HT-29 (cell line): ENCODE measurements around the gene SPATA16. TPM values are rescaled to one million over a fixed set of nuclear protein-coding genes. Genes with fewer than 3 reads are reported as not detected.
A peak's percentile ranks its signal among the peaks of the same experiment; 100 is the strongest.
"Not testable (repeated sequence)": the region's sequence is repeated elsewhere in the genome, so short reads cannot be mapped to it uniquely, and the experiment has no call there.

ENCODE experiments used
- DNase-seq: peaks from one replicate; pipeline ENCODE4 v3.0.0-alpha.2; 2015; ENCODE audit warnings: low spot score
- total RNA-seq: library from RNA; depleted of rRNA; stranded (reverse); fragments of >200 nt; shearing (Covaris generic); gene quantifications from 2 replicates; pipeline ENCODE4 v1.2.3, GENCODE V29; 2014

SPATA16 gene
- total RNA-seq, 1 experiment from 2014 or later = not detected

GRCh38 chr3:172885704-172886103, 255.3 kb downstream of the SPATA16 start:
- peak; percentile 9 for DNase-seq

DNA sequence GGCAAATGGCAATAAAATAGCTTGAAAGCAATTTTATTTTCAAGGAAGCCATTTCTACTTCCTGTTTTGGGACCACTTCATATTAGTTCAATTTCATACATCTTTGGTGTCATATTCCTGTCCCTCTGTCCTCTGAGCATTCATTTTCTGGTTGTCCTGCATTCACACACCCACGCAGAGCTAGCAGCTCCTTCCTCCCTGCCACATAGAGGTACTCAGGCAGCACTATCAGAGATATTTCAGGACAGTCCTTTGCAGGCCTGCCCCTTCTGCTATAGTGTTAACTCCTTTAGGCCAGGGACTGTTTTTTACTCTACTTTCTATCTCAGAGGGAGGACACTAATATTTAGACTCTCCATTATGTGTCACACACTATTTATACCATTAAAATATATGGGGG, 258.5 kb downstream of the SPATA16 start:
- no peak for DNase-seq

GRCh38 chr3:172879381-172879780, 261.7 kb downstream of the SPATA16 start:
- DNase-seq = not testable (repeated sequence)

DNA sequence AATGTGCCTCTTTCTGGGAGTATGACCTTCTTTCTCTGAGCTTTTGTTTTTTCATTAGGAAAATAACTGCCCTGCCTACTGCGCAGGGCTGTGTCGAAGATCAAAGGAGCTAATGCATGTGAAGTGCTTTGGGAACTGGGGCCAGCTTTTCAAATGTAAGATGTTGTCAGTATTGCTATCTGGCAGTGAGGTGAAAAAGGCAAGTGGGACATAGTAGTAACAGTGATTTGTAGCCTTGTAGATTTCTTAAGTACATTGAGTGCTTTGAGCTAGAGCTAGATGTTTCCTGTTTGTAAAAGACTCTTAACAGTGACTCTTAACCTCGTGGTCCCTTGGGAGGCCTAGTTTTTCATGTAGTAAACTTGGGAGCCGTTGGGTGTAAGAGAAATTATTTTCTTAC, 264.0 kb downstream of the SPATA16 start:
- no peak for DNase-seq

DNA sequence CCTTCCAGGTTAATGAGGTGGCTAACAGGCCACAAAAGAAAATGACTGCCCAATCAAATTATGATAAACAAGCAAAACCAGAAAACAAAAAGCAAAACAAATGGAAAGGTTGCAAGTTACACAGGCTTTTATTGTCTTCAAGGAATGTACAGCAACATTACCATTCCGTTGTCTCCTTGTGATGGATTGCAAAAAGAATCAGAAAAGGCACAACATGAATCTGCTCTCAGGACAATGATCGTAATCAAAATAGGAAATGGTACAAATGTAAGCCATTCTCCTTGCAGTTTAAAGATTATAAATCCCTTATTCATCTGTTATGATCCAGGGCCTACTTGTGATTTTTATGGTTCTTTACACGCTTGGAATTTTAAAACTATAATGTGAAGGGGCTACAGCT, 264.7 kb downstream of the SPATA16 start:
- DNase-seq = no peak

GRCh38 chr3:172875039-172875438, 266.0 kb downstream of the SPATA16 start:
- DNase-seq = no peak

- DNase-seq = no peak
Measured at GRCh38 chr3:172869784-172870518, 271.1 kb downstream of the SPATA16 start.

DNA sequence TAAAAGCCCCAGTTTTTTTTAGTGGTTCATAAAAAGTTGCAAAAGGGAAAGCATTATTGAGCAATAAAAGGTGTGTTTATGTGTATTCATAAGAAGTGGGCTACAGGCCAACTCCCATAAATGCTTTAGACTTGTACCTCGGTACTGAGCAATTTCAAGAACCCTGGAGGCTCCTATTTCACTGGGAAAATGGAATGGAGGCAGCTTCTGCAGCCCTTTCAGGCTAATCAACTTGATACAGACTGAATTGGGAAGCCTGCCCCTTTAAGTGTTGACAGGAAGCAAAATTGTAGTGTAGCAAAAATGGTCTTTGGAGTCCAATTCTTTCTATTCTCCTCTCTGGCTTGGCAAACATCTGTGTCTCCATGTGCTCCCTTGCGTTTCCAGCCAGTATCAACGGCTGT, 271.7 kb downstream of the SPATA16 start:
- DNase-seq = peak; percentile 25

DNA sequence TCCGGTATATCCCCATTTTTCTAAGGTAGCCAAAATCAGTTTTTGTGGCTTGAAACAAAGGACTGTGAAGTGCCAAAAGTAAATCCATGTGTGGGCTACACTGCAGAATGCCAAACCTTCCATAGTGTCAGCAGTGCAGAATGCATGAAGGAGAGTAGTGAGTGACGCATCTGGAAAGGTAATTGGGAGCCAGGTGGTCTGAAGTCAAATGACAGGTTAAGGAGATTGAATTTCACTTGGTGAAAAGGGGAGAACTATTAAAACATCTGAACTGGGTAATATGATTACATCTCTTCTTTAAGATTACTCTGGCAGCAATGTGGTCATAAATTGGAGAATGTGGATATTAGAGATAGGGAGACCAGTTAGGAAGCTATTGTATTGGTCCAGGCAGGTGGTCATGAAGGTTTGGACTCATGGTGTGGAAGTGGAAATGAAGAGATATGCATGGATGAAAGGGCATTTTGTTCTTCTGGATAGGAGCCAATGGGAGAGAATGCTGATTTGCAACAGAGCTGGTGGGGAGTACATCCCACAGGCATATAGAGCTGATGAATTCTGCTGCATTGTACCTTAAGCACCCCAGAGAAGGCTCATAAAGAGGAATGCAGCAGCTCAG, 272.3 kb downstream of the SPATA16 start:
- no peak for DNase-seq

DNA sequence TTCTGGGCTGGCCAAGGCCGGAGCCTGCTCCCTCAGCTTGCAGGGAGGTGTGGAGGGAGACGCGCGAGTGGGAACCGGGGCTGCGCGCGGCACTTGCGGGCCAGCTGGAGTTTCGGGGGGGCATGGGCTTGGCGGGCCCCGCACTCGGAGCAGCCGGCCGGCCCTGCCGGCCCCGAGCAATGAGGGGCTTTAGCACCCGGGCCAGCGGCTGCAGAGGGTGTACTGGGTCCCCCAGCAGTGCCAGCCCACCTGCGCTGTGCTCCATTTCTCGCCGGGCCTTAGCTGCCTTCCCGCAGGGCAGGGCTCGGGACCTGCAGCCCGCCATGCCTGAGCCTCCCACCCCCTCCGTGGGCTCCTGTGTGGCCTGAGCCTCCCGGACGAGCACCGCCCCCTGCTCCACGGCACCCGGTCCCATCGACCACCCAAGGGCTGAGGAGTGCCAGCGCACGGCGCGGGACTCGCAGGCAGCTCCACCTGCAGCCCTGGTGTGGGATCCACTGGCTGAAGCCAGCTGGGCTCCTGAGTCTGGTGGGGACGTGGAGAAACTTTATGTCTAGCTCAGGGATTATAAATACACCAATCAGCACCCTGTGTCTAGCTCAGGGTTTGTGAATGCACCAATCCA, 274.2 kb downstream of the SPATA16 start:
- DNase-seq = not testable (repeated sequence)

DNA sequence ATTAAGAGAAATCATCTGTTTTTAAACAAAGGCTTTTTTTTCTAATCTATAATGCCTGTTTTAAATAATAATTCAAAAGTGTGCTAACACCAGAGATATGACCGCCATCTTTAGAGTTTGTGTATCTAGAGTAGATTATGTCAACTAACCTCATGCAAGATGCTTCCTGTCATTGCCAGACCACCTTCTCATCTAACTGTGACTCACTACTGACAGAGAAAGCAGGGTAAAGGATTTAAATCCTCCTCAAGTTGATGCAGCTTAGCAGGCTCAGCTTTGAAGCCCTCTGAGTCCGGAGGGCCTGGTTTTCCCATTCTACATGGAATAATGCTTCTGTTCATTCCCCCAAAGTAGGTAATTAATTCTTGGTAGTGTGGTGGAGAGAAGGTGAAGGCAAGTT, 282.0 kb downstream of the SPATA16 start:
- no peak for DNase-seq

DNA sequence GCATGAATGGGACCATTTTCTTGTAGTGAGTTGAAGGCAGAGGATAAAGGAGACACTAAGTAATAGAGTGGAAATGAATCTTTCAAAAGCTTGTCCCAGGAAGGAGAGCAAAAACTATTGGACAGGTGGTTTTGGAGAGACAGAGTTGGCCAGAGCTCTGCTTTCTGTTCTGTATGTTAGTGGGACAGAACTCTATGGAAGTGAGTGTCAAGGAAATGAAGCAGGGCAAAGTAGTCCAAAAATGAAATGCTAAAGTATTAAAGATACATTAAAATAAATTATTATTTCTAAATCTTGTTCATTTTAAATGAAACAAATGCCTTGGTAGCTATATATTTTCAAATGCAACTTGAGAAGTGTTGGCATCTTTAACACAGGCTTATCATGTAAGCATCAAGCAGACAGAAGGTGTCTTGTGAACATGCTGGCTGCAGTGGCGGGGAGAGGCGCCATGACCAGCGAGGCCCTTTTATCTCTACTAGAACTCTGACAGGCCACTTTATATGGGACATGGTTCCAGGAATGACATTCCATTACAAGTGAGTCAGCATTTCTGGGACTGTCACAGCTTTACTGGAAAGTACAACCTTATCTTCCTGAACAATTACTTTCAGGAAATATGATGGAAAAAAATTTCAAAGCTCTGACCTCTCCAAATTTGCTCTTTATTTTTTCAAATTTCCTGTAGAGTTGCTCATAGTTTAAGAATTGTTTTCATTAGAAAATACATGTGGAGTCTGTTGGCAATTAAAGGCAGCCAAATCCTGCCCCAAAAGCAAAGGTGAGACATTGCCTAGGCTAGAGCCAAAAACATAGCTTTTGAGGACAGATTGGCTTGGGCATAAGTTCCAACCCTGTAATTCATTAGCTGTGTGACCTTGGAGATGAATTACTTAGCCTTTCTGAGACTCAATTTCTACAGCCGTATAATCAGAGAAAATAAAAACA, 284.0 kb downstream of the SPATA16 start:
- DNase-seq = peak; percentile 52

GRCh38 chr3:172855037-172855436, 286.0 kb downstream of the SPATA16 start:
- no peak for DNase-seq

DNA sequence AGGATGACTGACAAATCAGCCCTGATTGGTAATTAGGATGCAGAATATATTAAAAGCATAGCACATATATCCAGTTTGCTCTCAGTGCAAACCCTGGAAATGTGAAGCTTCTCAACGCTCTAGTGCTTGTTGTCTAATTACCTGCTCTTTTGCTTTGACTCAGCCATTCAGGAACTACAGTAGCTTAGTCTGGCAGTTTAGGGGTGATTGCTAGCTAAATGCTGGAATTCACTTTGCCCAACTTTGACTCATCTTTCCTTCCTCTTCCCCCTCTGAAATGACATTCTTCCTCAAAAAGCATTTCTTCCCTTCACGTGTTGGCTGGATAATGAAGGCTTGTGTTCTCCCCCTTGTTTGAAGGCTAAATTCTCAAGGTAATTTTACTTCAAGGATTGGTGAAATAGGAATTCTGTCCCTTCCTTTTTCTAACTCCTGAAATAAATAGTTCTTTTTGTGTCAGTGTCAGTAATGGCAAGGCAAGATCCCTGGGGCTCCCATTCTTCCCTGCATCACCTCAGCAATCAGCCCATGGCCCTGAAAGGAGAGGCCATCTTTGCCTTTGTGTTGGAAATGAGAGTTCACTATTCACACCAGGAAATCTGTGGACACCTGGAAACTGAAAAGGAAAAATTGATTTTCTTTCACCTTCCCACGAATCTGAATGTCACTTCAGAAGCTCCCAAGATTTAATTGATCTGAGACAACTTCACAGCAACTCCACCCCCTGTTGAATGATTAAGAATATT, 286.9 kb downstream of the SPATA16 start:
- no peak for DNase-seq

DNA sequence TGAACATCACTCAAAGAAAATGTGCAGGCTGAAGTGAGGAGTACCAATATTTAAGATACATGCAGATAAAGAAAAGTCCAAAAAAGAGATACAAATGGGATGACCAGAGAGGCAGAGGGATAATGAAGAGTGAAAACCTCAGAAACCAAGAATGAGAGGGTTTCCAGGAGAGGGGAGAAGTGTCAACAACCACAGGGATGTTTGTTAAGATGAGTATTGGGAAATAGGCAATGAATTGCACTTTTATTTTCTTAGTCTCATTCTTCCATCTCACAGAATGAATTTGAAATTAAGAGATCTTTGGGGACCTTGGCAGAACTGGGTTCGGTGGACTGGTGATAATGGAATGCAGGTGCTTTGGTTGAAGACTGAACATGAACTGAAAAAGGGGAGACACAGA, 288.0 kb downstream of the SPATA16 start:
- DNase-seq = no peak

- no peak for DNase-seq
Measured at GRCh38 chr3:172848910-172849309, 292.1 kb downstream of the SPATA16 start.

- DNase-seq = no peak
Measured at GRCh38 chr3:172847292-172847691, 293.7 kb downstream of the SPATA16 start.

- DNase-seq = no peak
Measured at GRCh38 chr3:172846706-172847105, 294.3 kb downstream of the SPATA16 start.

GRCh38 chr3:172846103-172846561, 294.9 kb downstream of the SPATA16 start:
- no peak for DNase-seq

DNA sequence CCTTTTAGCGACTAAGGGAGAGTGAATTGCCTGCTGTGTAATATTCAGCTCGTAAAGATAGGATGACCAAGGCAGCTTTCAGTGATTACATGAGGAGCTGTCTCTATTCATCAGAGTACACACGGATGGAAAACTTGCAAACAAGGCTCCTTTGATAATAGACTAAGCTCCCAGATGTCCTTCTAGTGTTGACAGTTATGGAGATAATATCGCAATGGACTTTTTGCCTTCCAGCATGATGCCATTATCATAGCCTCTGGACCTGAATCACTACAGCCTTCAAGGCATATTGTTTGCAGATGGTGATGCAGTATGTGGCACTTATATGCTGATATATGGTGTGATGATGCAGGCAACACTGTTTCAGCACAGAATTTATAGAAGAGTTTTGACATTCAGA, 296.6 kb downstream of the SPATA16 start:
- no peak for DNase-seq

GRCh38 chr3:172840913-172841312, 300.1 kb downstream of the SPATA16 start:
- DNase-seq = no peak
